Fibroblast of skin of left quadriceps (primary cell): ENCODE results near the gene MPRIP.

ENCODE experiments used
- DNase-seq, 2 experiments: peaks; one replicate each; pipeline ENCODE4 v3.0.0-alpha.2; 2013; ENCODE audit warnings: low read depth in 2 of 2

MPRIP gene

GRCh38 chr17:17051380-17051779 is 9.1 kb downstream of the MPRIP start:
- no peak for DNase-seq

- no peak for DNase-seq
Observed at GRCh38 chr17:17051791-17052461, 9.7 kb downstream of the MPRIP start.

GRCh38 chr17:17052462-17053221 is 10.4 kb downstream of the MPRIP start:
- no peak for DNase-seq

GRCh38 chr17:17053446-17054379 is 11.5 kb downstream of the MPRIP start:
- no peak for DNase-seq

GRCh38 chr17:17054636-17055035 is 12.4 kb downstream of the MPRIP start:
- DNase-seq, result no peak

- no peak for DNase-seq
Observed at GRCh38 chr17:17055286-17056155, 13.3 kb downstream of the MPRIP start.

GRCh38 chr17:17056156-17056539 is 13.9 kb downstream of the MPRIP start:
- DNase-seq, result no peak

- no peak for DNase-seq
Observed at GRCh38 chr17:17057057-17057551, 14.8 kb downstream of the MPRIP start.

GRCh38 chr17:17058304-17058703 is 16.0 kb downstream of the MPRIP start:
- no peak for DNase-seq

- DNase-seq, result no peak
Observed at GRCh38 chr17:17059301-17059890, 17.1 kb downstream of the MPRIP start.

- DNase-seq, result no peak
Observed at GRCh38 chr17:17060001-17060922, 18.0 kb downstream of the MPRIP start.

- DNase-seq, result no peak
Observed at GRCh38 chr17:17060930-17061329, 18.7 kb downstream of the MPRIP start.

GRCh38 chr17:17061516-17061915 is 19.3 kb downstream of the MPRIP start:
- no peak for DNase-seq

GRCh38 chr17:17062356-17062755 is 20.1 kb downstream of the MPRIP start:
- no peak for DNase-seq

- DNase-seq, result no peak
Observed at GRCh38 chr17:17062866-17063265, 20.6 kb downstream of the MPRIP start.

GRCh38 chr17:17063546-17064122 is 21.4 kb downstream of the MPRIP start:
- DNase-seq, result no peak

GRCh38 chr17:17064322-17064721 is 22.1 kb downstream of the MPRIP start:
- DNase-seq, result no peak

GRCh38 chr17:17066021-17066420 is 23.8 kb downstream of the MPRIP start:
- DNase-seq, result no peak

GRCh38 chr17:17067257-17067656 is 25.0 kb downstream of the MPRIP start:
- DNase-seq, result peak; percentile 71 to 72
